Islet precursor cell (in vitro differentiated cells): Measurements from ENCODE around the gene LATS2.
"Not testable (repeated sequence)": the region's sequence is repeated elsewhere in the genome, so short reads cannot be mapped to it uniquely, and the experiment has no call there.

Experiments
- DNase-seq: peaks from one replicate; pipeline ENCODE4 v3.0.0-alpha.2; 2018

The LATS2 gene

GRCh38 chr13:20989656-20990321 is 71.6 kb downstream of the LATS2 start:
- peak; percentile 40 for DNase-seq

- DNase-seq: peak; percentile 37
These were observed 72.3 kb downstream of the LATS2 start for GRCh38 chr13:20988909-20989655.

GRCh38 chr13:20988033-20988908 is 73.1 kb downstream of the LATS2 start:
- DNase-seq: peak; percentile 50

GRCh38 chr13:20987599-20987998 is 73.8 kb downstream of the LATS2 start:
- no peak for DNase-seq

GRCh38 chr13:20984879-20985278 is 76.5 kb downstream of the LATS2 start:
- no peak for DNase-seq

GRCh38 chr13:20983386-20983785 is 78.0 kb downstream of the LATS2 start:
- DNase-seq: no peak

- no peak for DNase-seq
These were observed 79.9 kb downstream of the LATS2 start for GRCh38 chr13:20981370-20982095.

- no peak for DNase-seq
These were observed 80.5 kb downstream of the LATS2 start for GRCh38 chr13:20980899-20981298.

GRCh38 chr13:20980430-20980829 is 81.0 kb downstream of the LATS2 start:
- no peak for DNase-seq

GRCh38 chr13:20977394-20977793 is 84.0 kb downstream of the LATS2 start:
- DNase-seq: no peak

- DNase-seq: peak; percentile 80
These were observed 86.3 kb downstream of the LATS2 start for GRCh38 chr13:20974981-20975585.

GRCh38 chr13:20973886-20974425 is 87.4 kb downstream of the LATS2 start:
- DNase-seq: no peak

- no peak for DNase-seq
These were observed 88.7 kb downstream of the LATS2 start for GRCh38 chr13:20972731-20973130.

GRCh38 chr13:20969182-20969581 is 92.2 kb downstream of the LATS2 start:
- DNase-seq: no peak

GRCh38 chr13:20968745-20969144 is 92.6 kb downstream of the LATS2 start:
- no peak for DNase-seq

GRCh38 chr13:20967340-20967739 is 94.0 kb downstream of the LATS2 start:
- no peak for DNase-seq

GRCh38 chr13:20964904-20965303 is 96.5 kb downstream of the LATS2 start:
- DNase-seq: no peak

- DNase-seq: not testable (repeated sequence)
These were observed 99.7 kb downstream of the LATS2 start for GRCh38 chr13:20961663-20962062.

GRCh38 chr13:20960663-20961309 is 100.6 kb downstream of the LATS2 start:
- no peak for DNase-seq

GRCh38 chr13:20957049-20957620 is 104.3 kb downstream of the LATS2 start:
- DNase-seq: not testable (repeated sequence)

- DNase-seq: no peak
These were observed 105.9 kb downstream of the LATS2 start for GRCh38 chr13:20955496-20955895.
